ENCODE measurements around the gene USP37.

DNA sequence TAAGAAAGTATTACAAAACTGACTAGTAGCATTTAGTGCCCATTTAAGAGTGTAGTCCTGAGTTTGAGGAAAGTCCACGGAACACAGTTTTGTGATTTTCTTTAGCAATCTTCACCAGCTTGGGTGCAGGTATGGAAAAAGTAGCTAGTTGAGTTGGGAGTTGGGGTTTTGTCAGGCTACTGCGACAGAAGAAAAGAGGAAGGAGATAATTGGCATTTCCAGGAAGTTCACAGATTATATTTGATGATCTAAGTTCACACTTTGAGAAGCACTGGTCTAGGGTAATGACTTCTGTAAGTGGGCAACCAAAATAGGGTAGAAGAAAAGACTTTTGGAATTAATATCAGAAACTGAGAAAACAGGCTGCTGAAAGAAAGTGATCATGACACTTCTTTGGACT lies 97.1 kb downstream of the USP37 start:
- TF ChIP-seq, protein P1, sequence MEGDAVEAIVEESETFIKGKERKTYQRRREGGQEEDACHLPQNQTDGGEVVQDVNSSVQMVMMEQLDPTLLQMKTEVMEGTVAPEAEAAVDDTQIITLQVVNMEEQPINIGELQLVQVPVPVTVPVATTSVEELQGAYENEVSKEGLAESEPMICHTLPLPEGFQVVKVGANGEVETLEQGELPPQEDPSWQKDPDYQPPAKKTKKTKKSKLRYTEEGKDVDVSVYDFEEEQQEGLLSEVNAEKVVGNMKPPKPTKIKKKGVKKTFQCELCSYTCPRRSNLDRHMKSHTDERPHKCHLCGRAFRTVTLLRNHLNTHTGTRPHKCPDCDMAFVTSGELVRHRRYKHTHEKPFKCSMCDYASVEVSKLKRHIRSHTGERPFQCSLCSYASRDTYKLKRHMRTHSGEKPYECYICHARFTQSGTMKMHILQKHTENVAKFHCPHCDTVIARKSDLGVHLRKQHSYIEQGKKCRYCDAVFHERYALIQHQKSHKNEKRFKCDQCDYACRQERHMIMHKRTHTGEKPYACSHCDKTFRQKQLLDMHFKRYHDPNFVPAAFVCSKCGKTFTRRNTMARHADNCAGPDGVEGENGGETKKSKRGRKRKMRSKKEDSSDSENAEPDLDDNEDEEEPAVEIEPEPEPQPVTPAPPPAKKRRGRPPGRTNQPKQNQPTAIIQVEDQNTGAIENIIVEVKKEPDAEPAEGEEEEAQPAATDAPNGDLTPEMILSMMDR (IDR thresholded peaks at IDR 0.05): no peak
- TF ChIP-seq POLR2A (IDR thresholded peaks at IDR 0.05): no peak
